Measurements from ENCODE around the gene GABARAPL2. TPM values are rescaled to one million over a fixed set of nuclear protein-coding genes. Genes with fewer than 3 reads are reported as not detected.
"Not testable (repeated sequence)": the region's sequence is repeated elsewhere in the genome, so short reads cannot be mapped to it uniquely, and the experiment has no call there.

The GABARAPL2 gene
- total RNA-seq, 2 donors from 2014 or later = 51.5 to 75.9 TPM

DNA sequence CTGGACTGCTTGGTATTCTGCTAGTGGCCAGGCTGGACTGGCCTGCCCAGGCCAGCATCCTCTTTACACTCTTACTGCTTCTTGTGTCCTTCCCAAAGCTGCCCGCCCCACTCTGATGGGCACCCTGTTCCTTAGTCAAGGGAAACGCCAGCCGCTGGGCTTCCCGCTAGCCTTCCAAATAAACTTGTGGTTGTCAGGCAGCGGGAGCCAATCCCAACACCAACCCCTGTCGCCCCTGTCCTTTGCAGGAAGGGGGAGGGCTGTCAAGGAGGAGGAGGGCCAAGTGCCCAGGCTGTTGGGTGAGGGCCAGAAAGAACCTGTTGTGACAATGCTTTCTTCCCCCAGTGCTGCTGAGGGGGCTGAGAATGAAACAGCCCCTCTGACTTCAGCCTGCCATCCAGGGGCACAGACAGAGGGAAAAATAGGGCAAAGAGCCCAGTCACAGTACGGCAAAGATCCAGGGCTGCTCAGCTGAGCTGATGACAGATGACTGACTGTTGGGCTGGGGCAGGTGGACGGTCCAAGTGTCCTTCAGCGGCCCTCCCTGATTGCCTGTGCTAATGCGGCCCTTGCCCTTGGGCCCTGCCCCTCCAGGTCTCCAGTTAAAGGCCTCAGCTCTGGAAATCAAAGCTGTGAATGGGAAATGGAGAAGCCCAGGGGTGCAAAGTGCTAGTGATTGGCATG is 27.2 kb upstream of the GABARAPL2 start:
- not testable (repeated sequence) for H3K27ac Mint-ChIP-seq; H3K36me3 Mint-ChIP-seq; DNase-seq (ENCODE audit: low spot score); H3K9me3 Mint-ChIP-seq; H3K27me3 Mint-ChIP-seq; H3K4me3 Mint-ChIP-seq; H3K4me1 Mint-ChIP-seq (ENCODE audit: low read depth in 2 of 2)
- peak in 1 of 2 donors; percentile 32 for ATAC-seq

- Mint-ChIP-seq H3K4me1 (ENCODE audit: low read depth in 2 of 2) (no peaks in the 10 kb centered on the region), H3K27ac (no peak overlapping the region), H3K9me3 (no peaks in the 10 kb centered on the region), H3K36me3 (no peaks in the 10 kb centered on the region), H3K4me3 (no peak overlapping the region), H3K27me3 (no peaks in the 10 kb centered on the region)
- DNase-seq (ENCODE audit: low spot score) (no peak), ATAC-seq (no peak)
Measured at GRCh38 chr16:75541236-75541635, 24.9 kb upstream of the GABARAPL2 start.

DNA sequence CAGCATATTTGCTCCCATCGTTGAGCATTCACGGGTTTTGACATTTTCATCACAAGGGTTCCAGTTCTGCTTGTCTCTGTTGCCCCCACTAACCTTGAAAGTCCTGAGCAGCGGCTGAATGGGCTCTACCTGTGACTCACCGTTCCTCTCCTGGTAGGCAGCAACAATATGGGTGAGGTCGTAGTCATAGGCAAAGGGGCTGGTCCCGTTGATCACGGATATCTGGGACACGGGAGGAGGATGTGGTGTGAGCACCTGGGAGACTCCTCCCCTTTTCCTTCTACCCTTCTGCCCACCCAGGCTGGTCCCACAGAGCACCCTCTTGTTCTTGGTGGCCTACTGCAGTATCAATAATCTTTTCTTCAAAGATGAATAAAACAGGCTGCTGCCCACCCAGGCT is 23.7 kb upstream of the GABARAPL2 start:
- not testable (repeated sequence) for H3K36me3 Mint-ChIP-seq; DNase-seq (ENCODE audit: low spot score); H3K9me3 Mint-ChIP-seq; H3K27me3 Mint-ChIP-seq; H3K4me3 Mint-ChIP-seq; H3K4me1 Mint-ChIP-seq (ENCODE audit: low read depth in 2 of 2); H3K27ac Mint-ChIP-seq; ATAC-seq

DNA sequence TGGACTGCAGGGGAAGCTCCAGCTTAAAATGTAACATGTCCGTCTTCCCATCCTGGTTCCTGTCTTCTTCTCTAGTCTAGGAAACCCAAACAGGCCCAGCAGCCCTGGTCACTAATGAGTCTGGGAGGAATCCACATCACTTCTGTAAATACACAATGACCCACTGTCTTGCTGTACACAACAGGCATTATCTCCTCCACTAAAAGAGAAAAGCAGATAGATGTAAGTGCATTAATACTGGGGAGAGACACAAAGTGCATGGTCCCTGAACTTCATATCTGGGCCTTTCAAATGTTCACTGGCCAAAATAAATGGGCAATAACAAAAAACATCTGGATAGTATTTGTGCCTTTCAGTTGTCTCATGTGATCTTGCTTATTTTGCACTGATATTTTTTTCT is 20.3 kb upstream of the GABARAPL2 start:
- not testable (repeated sequence) for DNase-seq (ENCODE audit: low spot score); H3K4me1 Mint-ChIP-seq (ENCODE audit: low read depth in 2 of 2); H3K27me3 Mint-ChIP-seq; H3K4me3 Mint-ChIP-seq; ATAC-seq; H3K27ac Mint-ChIP-seq; H3K36me3 Mint-ChIP-seq; H3K9me3 Mint-ChIP-seq

DNA sequence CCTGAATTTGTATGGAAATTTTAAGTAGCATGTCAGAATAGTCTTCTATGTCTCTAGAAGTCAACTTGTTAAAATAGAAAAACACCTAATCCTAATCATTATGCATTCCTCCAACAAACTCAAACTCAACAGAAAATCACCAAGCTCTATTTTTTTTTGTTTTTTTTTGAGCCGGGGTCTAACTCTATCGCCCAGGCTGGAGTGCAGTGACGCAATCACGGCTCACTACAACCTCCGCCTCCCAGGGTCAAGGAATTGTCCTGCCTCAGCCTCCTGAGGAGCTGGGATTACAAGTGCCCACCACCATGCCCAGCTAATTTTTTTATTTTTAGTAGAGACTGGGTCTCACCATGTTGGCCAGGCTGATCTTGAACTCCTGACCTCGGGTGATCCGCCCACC is 19.9 kb upstream of the GABARAPL2 start:
- Mint-ChIP-seq H3K4me1 (ENCODE audit: low read depth in 2 of 2) (peaks cover 0 to 4% of the 10 kb centered on the region in 2 donors), H3K9me3 (no peaks in the 10 kb centered on the region), H3K27me3 (peaks cover 0 to 7% of the 10 kb centered on the region in 2 donors), H3K27ac (no peak overlapping the region), H3K36me3 (no peaks in the 10 kb centered on the region), H3K4me3 (no peak overlapping the region)
- DNase-seq (ENCODE audit: low spot score) = no peak
- ATAC-seq = no peak

- H3K4me1 Mint-ChIP-seq (ENCODE audit: low read depth in 2 of 2); H3K4me3 Mint-ChIP-seq; ATAC-seq; H3K27ac Mint-ChIP-seq; DNase-seq (ENCODE audit: low spot score); H3K36me3 Mint-ChIP-seq; H3K9me3 Mint-ChIP-seq: not testable (repeated sequence)
- H3K27me3 Mint-ChIP-seq = peaks cover 0 to 11% of the 10 kb centered on the region in 2 donors
Measured at GRCh38 chr16:75548456-75548855, 17.7 kb upstream of the GABARAPL2 start.

GRCh38 chr16:75550211-75550662 is 15.9 kb upstream of the GABARAPL2 start:
- Mint-ChIP-seq H3K4me1 (ENCODE audit: low read depth in 2 of 2) (peaks cover 0 to 4% of the 10 kb centered on the region in 2 donors), H3K36me3 (no peaks in the 10 kb centered on the region), H3K27me3 (peaks cover 0 to 11% of the 10 kb centered on the region in 2 donors), H3K9me3 (no peaks in the 10 kb centered on the region), H3K27ac (peak overlapping the region in 1 of 2 donors; percentile 18), H3K4me3 (no peak overlapping the region)
- DNase-seq (ENCODE audit: low spot score) (no peak), ATAC-seq (peak; percentile 36 to 52)

GRCh38 chr16:75552951-75553350 is 13.2 kb upstream of the GABARAPL2 start:
- Mint-ChIP-seq H3K27me3 (peaks cover 0 to 8% of the 10 kb centered on the region in 2 donors), H3K36me3 (no peaks in the 10 kb centered on the region), H3K4me1 (ENCODE audit: low read depth in 2 of 2) (peaks cover 5 to 11% of the 10 kb centered on the region in 2 donors), H3K27ac (no peak overlapping the region), H3K9me3 (no peaks in the 10 kb centered on the region), H3K4me3 (no peak overlapping the region)
- DNase-seq (ENCODE audit: low spot score) (no peak), ATAC-seq (no peak)

GRCh38 chr16:75555213-75555706 is 10.9 kb upstream of the GABARAPL2 start:
- H3K4me3 Mint-ChIP-seq = peak overlapping the region; percentile 85
- no peaks in the 10 kb centered on the region for H3K9me3 Mint-ChIP-seq
- H3K27ac Mint-ChIP-seq = peak overlapping the region; percentile 31 to 81
- ATAC-seq = peak; percentile 5 to 33
- peaks cover 5 to 8% of the 10 kb centered on the region in 2 donors for H3K4me1 Mint-ChIP-seq (ENCODE audit: low read depth in 2 of 2)
- no peak for DNase-seq (ENCODE audit: low spot score)
- H3K27me3 Mint-ChIP-seq = peaks cover 0 to 8% of the 10 kb centered on the region in 2 donors
- no peaks in the 10 kb centered on the region for H3K36me3 Mint-ChIP-seq

DNA sequence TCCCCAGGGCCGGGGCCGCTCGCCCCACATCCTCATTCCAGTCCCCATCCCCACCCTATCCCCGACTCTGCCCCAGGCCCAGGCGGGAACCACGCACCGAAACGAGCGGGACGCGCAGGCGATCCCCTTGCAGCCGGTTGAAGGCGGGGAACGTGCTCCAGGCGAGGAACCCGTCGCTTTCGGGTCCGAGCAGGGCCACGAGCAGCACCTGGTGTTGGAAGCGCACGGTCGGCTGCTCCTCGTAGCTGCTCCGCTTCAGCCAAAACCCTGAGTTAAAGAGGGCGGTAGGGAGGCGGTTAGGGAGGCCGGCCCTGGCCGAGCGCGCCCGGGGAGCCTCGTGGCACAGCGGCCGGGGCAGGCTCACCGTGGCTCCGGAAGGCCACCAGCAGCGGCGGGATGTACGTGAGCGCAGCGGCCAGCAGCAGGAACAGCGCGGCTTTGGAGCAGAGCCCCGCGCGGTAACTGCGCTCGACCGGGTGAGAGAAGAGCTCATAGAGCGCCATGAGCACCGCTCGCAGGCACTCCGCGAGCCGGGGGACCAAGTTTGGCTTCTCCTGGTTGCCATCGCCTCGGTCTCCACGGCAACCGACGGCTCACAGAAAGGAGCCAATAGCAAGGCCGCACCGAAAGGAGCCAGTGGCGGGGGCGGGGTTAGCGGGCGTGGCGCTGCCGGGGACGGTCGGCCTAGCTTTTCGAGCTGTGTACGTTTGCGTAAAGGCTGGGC is 10.3 kb upstream of the GABARAPL2 start, which contains the start of gene TMEM231:
Gene TMEM231, minus strand, starts transcription at position 546 of the 724 bp plus-strand sequence. Its CDS starts 43 bp downstream, at position 503.
- ATAC-seq = peak; percentile 98
- peaks cover 0 to 8% of the 10 kb centered on the region in 2 donors for H3K27me3 Mint-ChIP-seq
- H3K4me3 Mint-ChIP-seq = peak within 1 kb of the TSS; percentile 85
- peak; percentile 96 for DNase-seq (ENCODE audit: low spot score)
- H3K27ac Mint-ChIP-seq = peak within 1 kb of the TSS; percentile 31 to 81
- H3K4me1 Mint-ChIP-seq (ENCODE audit: low read depth in 2 of 2) = peaks cover 5 to 8% of the 10 kb centered on the region in 2 donors
- H3K9me3 Mint-ChIP-seq = no peaks in the 10 kb centered on the region
- no peaks in the 10 kb centered on the region for H3K36me3 Mint-ChIP-seq

GRCh38 chr16:75556431-75556950 is 9.7 kb upstream of the GABARAPL2 start:
- ATAC-seq (no peak), DNase-seq (ENCODE audit: low spot score) (no peak)
- Mint-ChIP-seq H3K36me3 (no peaks in the 10 kb centered on the region), H3K4me1 (ENCODE audit: low read depth in 2 of 2) (peaks cover 5 to 8% of the 10 kb centered on the region in 2 donors), H3K27me3 (peaks cover 0 to 8% of the 10 kb centered on the region in 2 donors), H3K27ac (peak overlapping the region; percentile 31 to 51), H3K4me3 (peak overlapping the region; percentile 85), H3K9me3 (no peaks in the 10 kb centered on the region)

DNA sequence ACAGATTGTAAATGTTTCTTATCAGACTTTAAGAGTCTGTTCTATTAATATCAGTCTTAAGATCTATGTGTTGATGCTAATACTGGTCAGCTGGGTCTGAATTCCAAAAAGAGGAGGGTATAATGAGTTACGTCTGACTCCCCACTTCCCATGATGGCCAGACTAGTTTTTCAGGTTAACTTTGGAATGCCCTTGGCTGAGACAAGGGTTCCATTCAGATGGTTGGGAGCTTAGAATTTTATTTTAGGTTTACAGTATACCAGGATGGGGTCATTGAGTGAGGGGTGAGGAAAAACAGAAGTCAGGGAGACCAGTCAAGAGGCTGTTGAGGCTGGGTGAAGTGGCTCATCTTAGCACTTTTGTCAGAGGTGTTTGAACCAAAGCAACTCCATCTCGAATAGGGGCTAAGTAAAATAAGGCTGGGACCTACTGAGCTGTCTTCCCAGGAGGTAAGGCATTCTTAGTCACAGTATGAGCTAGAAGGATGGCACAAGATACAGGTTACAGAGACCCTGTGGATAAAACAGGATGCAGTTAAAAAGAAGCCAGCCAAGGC is 7.3 kb upstream of the GABARAPL2 start:
- Mint-ChIP-seq H3K27me3 (peaks cover 14% of the 10 kb centered on the region in 2 donors), H3K4me3 (no peak overlapping the region), H3K9me3 (no peaks in the 10 kb centered on the region), H3K4me1 (ENCODE audit: low read depth in 2 of 2) (peaks cover 5 to 8% of the 10 kb centered on the region in 2 donors), H3K36me3 (no peaks in the 10 kb centered on the region), H3K27ac (no peak overlapping the region)
- no peak for ATAC-seq
- no peak for DNase-seq (ENCODE audit: low spot score)

DNA sequence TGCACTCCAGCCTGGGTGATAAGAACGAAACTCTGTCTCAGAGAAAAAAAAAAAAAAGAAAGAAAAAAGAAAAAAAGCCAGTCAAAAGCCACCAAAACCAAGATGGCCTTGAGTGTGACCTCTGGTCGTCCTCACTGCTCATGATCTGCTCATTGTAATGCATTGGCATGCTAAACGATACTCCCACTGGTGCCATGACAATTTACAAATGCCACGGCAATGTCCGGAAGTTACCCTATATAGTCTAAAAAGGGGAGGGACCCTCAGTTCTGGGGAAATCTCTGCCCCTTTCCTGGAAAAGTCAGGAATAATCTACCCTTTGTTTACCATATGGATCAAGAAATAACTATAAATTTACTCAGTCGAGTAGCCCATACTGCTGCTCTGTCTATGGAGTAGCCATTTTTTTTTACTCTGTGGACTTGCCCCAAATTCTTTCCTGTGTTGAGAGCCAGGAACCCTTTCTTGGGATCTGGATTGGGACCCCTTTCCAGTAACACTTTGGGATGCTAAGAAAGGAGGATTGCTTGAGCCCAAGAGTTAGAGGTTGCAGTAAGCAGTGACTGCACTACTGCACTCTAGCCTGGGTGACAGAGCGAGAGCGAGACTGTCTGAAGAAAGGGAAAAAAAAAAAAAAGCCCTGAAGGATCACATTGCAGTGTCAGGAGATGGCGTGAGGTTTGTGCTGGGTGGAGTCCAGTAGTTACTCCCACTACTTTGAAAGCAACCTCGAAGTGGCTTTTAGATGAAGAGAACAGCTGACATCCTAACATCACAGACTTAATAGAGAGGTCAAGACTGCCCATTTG is 6.4 kb upstream of the GABARAPL2 start:
- Mint-ChIP-seq H3K36me3 (no peaks in the 10 kb centered on the region), H3K9me3 (no peaks in the 10 kb centered on the region), H3K27ac (no peak overlapping the region), H3K27me3 (peaks cover 18 to 21% of the 10 kb centered on the region in 2 donors), H3K4me1 (ENCODE audit: low read depth in 2 of 2) (peaks cover 5 to 8% of the 10 kb centered on the region in 2 donors), H3K4me3 (no peak overlapping the region)
- DNase-seq (ENCODE audit: low spot score) (no peak), ATAC-seq (no peak)

Data from natural killer cell treated with Interleukin-12 subunit alpha and Interleukin-12 subunit beta and Interleukin-15 and Interleukin-18, amount 100 ng/mL, for 72 hours (primary cell).